Activated naive CD8-positive, alpha-beta T cell treated with anti-CD3 and anti-CD28 coated beads, Interleukin-2, amount 50 U/mL, for 16 hours (primary cell): ENCODE measurements around the gene LRGUK.
"Not testable (repeated sequence)": the region's sequence is repeated elsewhere in the genome, so short reads cannot be mapped to it uniquely, and the experiment has no call there.

ENCODE experiments used
- DNase-seq: peaks from one replicate; pipeline ENCODE4 v3.0.0-alpha.2; 2020; ENCODE audit warnings: low read depth, low spot score

Gene LRGUK

GRCh38 chr7:134184767-134185166 lies 57.6 kb downstream of the LRGUK start:
- DNase-seq = no peak

DNA sequence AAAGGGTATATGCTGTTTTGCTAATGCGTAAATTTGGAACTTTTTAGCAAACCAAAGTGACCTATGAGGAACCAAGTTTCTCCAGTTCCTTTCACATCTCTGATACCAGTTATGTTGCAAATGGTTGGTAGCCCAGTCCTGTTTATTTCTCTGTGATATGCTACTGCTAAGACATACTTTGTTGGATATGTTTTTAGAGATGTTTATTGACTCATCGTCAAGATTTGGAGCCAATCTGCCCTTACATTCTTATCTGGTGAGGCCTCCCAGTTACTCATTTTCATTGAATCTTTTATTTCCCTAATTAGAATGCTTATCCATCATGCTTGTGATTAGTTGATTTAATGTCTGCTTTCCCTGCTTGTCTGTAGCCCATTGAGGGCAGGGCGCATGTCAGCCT lies 58.9 kb downstream of the LRGUK start:
- no peak for DNase-seq

GRCh38 chr7:134186801-134187200 lies 59.7 kb downstream of the LRGUK start:
- no peak for DNase-seq

DNA sequence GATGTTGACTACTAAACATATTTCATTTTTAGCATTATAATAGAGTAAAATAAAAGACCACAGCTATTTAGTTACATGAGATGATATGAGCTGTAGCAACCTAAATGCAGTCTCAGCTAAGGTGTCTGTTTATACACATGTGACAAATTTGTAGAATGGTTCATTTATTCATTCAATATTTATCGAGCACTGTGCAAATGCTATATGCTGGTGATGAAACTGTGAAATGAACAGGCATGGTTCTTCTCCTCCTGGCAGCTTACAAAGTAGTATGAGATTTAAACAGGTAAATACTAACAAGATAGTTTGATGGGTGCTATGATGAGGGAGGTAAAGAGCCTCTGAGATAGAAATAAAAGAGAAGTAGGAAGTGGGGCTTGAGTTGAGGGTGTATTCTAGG lies 60.8 kb downstream of the LRGUK start:
- DNase-seq = no peak

- DNase-seq = no peak
Observed at GRCh38 chr7:134188311-134188710, 61.2 kb downstream of the LRGUK start.

- DNase-seq = no peak
Observed at GRCh38 chr7:134189559-134189958, 62.4 kb downstream of the LRGUK start.

- no peak for DNase-seq
Observed at GRCh38 chr7:134191876-134192275, 64.7 kb downstream of the LRGUK start.

GRCh38 chr7:134193240-134193639 lies 66.1 kb downstream of the LRGUK start:
- DNase-seq = no peak

DNA sequence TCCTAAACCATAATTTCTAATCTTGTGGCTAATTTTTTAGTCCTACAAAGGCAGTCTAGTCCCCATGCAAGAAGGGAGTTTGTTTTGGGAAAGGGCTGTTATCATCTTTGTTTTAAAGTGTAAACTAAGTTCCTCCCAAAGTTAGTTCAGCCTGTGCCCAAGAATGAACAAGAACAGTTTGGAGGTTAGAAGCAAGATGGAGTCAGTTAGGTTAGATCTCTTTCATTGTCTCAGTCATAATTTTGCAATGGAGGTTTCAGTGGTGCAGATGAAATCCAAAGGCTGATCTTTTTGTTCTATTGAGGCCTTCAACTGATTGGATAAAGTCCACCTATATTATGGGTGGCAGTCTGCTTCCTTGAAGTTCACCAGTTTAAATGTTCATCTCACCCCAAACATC lies 68.1 kb downstream of the LRGUK start:
- DNase-seq = no peak

DNA sequence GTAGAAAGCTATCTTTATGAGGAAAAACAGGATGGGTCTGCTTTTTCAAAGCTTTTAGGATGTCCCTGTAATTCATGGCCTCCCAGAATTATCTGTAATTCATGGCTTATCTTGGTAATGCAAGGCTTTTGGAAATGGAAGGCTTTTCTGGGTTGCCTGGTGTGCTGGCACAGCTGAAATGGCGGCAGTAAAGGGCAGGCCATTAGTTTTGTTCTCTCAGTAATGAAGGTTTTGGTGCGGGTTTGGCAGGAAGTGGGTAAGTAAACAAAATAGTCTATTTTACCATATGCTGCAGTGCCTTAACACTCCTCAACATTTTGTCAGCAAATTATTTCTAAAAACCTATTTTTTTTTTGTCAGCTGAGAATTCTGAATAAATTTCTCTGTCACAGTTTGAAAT lies 69.3 kb downstream of the LRGUK start:
- no peak for DNase-seq

DNA sequence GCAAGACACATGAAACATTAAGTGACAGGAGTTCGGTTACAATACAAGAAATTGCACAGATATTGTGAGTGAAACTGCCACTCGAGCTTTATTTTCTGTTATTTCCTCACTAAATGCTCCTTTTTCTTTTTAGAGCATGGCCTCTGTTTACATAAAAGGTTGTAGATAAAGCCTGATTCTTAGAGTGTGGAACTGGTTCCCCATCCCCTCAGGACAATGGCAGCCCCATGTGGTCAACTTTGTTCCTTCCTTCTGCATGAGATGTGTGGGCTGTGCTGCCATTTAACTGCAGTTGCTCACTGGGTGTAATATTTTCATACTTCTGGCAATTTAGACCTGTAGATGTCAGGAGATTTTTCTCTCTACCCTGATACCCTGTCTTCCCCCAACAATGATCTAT lies 70.2 kb downstream of the LRGUK start:
- no peak for DNase-seq

DNA sequence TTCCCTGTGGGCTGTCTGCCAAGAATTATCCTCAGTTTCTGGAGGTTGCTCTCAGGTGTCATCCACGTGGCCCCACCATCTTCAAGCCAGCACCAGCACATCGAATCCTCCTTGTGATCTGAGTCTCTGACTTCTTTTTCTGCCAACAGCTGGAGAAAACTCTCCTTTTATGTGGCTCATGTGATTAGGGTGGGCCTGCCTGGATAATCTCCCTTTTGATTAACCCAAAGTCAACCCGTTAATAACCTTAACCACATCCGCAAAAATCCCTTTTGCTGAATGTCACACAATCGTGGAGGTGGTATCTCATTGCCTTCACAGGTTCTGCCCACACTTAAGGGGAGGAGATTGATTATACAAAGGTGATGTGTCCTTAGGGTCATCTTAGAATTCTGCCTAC lies 73.8 kb downstream of the LRGUK start:
- no peak for DNase-seq

GRCh38 chr7:134201569-134202261 lies 74.6 kb downstream of the LRGUK start:
- DNase-seq = no peak

GRCh38 chr7:134203186-134203889 lies 76.2 kb downstream of the LRGUK start:
- DNase-seq = no peak

DNA sequence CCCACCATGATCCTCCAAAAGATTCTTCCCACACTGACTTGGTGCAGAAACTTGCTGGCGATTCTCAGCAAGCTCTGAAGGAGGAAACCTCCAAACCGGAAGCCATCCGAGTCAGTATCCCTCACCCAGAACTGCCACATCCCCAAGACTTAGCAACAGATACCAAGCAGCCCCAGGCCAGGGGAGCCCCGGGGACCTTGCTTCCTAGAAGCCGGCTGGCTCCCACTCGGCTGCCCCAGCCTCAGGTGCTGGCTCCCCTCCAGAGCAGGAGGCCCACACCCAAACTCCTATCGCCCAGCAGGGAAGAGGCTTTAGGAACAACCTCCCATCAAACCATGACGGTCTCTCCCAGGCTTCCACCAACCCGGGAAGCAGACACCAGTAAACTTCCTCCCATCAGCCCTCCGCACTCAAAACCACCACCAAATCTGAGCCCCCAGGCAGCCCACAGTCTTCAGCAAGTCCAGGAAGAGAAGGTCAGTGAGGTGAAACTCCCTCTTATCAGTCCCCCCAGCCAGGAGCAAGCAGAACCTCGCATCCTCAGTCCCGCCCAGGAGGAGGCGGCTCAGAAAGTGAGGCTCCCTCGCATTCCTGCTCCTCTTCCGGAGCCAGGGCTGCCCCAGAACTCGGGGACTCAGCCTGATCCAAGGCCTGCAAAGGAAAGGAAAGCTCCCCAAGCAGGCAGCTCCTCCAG lies 82.3 kb downstream of the LRGUK start:
- DNase-seq = no peak

GRCh38 chr7:134210227-134210626 lies 83.1 kb downstream of the LRGUK start:
- no peak for DNase-seq

DNA sequence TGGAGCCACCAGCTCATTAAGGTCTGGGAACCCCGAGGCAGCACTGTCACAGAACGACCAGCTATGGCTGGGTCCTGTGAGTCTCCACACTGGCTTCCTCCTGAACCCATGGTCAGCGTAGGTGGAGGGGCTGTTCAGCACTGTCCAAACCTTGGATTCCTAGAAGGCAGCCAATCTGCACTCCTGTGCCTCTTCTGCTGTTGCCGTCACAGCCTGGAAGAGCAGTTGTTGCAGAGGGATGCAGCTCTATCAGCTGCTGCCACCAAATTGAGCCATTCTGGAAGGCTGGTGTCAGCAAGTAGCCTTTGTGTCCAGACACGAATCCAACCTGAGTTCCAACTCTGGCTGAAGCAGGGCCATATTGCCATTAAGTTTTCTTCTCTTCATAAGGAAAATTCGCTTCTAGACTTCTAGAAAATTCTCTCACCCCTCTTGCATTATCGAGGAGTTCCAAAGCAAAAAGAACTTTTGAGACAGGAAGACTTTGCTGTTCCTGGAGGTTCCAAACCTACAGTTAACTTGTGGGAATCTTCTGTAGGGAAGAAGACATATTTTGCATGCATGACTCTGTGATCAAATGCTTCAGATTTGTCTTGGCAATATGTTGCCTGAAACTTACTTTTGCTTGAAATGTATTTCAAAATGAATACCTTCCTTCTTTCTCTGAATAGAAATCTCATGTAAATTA lies 84.0 kb downstream of the LRGUK start:
- DNase-seq = no peak

DNA sequence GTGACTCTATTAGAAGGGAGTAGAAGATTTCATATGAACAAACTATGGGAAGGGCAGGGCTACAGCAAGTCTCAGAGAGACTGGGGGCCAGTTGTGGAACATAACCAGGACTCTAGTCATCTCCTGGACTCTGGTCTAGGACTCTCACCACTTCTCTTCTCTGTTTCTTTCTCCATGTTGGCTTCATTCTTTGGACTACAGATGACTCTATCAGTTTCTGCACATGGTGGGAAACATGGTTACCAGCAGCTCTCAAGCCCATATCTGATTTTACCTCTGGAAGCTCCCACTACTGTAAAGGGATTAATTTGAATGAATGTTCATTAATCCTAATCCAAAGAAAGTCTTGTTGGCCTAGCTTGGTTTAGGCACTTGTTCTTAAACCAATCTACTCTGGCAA lies 84.7 kb downstream of the LRGUK start:
- DNase-seq = no peak

DNA sequence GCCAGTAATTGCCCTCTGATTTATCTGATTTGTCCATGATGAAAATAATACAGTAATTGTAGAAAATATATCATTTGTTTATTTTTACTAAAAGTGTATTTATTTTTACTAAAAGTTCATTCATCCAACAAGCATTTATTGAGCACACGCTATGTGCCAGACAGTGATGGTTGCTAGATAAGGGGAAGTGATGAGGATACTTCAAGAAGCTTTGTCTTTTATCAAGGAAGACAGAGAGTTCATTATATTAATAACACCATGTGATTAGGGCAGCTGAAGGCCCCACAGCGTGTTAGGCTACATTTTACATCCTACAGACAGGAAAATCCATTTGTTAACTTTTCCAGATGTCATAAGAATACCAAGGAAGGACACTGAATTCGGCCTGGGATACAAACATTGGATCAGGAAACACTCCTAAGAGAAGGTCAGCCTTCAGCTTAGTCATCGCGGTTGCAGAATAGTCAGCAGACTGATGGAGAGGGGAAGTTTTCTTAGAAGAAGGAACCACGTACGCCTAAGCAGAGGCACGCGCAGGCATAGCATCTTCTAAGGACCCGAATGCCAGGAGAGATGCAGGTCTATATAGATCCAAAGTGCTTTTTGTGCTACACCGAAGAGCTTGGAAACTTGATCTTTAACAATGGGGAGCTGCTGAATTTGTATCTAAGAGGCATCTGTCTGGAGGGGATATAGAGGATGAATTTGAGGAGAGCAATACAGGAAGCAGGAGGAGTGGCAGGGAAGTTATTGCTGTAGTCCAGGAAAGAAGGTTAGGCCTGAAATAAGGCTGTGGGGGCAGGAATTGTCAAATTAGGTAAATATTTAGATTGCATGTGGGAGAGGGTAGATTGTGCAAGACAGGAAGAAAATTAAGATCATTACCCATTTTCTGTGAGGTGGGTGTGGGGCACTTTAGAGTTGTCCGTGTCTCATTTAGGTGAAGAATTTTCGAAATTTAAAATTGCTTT lies 85.7 kb downstream of the LRGUK start:
- no peak for DNase-seq

DNA sequence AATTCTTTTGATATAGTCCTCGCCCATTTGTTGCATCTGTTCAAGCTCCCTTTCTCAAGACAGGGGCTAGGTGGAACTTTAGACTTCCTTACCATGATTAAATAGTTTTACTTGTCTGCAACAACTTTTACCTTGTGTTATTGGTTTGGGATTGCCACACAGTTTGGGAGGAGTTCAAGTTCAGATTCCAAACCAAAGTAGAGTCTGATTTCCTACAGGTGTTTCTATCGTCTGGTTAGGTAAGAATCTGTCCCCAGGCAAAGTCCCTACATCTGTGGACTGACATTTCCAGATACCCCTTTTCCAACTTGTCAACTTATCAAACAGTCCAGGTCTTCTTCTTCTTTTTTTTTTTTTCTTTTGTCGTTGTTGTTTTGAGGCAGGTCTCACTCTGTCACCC lies 93.1 kb downstream of the LRGUK start:
- no peak for DNase-seq

GRCh38 chr7:134231296-134231695 lies 104.2 kb downstream of the LRGUK start:
- not testable (repeated sequence) for DNase-seq
